ENCODE results near the gene PARD3B.

The PARD3B gene

GRCh38 chr2:205499006-205499405 is 953.7 kb downstream of the PARD3B start:
- no peak for DNase-seq (ENCODE audit: low read depth)
- H3K4me3 ChIP-seq (replicated peaks; ENCODE audit: low read depth, low read length), result no peak overlapping the region
- TF ChIP-seq CTCF (IDR thresholded peaks at IDR 0.05; ENCODE audit: low read length, missing control alignments), result no peak

GRCh38 chr2:205500065-205500464 is 954.8 kb downstream of the PARD3B start:
- TF ChIP-seq CTCF (IDR thresholded peaks at IDR 0.05; ENCODE audit: low read length, missing control alignments), result no peak
- no peak for DNase-seq (ENCODE audit: low read depth)
- H3K4me3 ChIP-seq (replicated peaks; ENCODE audit: low read depth, low read length), result no peak overlapping the region

GRCh38 chr2:205500951-205501350 is 955.7 kb downstream of the PARD3B start:
- no peak overlapping the region for H3K4me3 ChIP-seq (replicated peaks; ENCODE audit: low read depth, low read length)
- no peak for TF ChIP-seq CTCF (IDR thresholded peaks at IDR 0.05; ENCODE audit: low read length, missing control alignments)
- no peak for DNase-seq (ENCODE audit: low read depth)

GRCh38 chr2:205501826-205502225 is 956.6 kb downstream of the PARD3B start:
- no peak overlapping the region for H3K4me3 ChIP-seq (replicated peaks; ENCODE audit: low read depth, low read length)
- no peak for DNase-seq (ENCODE audit: low read depth)
- no peak for TF ChIP-seq CTCF (IDR thresholded peaks at IDR 0.05; ENCODE audit: low read length, missing control alignments)

GRCh38 chr2:205505371-205505770 is 960.1 kb downstream of the PARD3B start:
- TF ChIP-seq CTCF (IDR thresholded peaks at IDR 0.05; ENCODE audit: low read length, missing control alignments), result no peak
- DNase-seq (ENCODE audit: low read depth), result no peak
- no peak overlapping the region for H3K4me3 ChIP-seq (replicated peaks; ENCODE audit: low read depth, low read length)

DNA sequence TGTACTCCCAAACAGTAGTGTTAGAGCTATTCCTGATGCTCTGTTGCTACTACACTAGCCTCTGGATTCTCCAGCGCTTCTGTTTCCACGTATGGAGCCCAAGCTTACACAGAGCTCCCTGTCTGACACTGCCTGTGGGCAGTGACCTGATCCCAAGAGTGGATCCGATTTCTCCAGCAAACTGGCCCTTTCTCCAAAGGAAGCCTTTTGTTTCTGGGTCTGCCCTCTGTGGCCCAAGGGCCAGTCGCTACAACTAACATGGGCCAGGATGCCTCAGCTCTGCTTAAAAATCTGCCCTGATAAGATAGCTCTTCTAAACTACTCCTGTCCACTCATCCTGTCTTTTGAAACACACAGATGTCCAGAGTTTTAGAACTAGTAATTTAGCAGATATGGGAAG is 964.4 kb downstream of the PARD3B start:
- no peak for TF ChIP-seq CTCF (IDR thresholded peaks at IDR 0.05; ENCODE audit: low read length, missing control alignments)
- H3K4me3 ChIP-seq (replicated peaks; ENCODE audit: low read depth, low read length), result no peak overlapping the region

DNA sequence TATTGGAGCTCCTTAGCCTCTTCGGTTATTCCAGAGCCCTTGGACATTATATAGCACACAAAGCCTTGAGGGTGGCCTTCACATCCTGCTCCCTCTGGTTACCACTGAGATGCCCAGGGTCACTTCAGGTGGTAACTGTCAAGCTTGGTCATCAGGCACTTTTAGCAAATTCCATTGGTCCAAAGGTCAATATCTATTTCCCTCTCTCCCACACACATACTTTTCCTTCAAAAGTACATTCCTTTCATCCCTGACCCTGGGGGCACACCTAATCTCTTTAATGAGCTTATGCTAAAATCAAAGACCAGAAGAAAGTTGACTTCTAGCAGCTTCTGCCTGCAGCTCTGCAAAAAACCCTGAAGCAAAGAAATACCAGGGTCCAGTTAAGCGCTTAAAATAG is 965.1 kb downstream of the PARD3B start:
- no peak for DNase-seq (ENCODE audit: low read depth)
- no peak overlapping the region for H3K4me3 ChIP-seq (replicated peaks; ENCODE audit: low read depth, low read length)
- TF ChIP-seq CTCF (IDR thresholded peaks at IDR 0.05; ENCODE audit: low read length, missing control alignments), result no peak

More for the DNA sequence above, 964.4 kb downstream of the PARD3B start:
- no peak for DNase-seq (ENCODE audit: low read depth)

All from fibroblast of pulmonary artery (primary cell).